Erythroblast (primary cell): ENCODE data around the gene SH3YL1.

Experiments used
- DNase-seq, 2 experiments: peaks; one replicate each; lab custom pipeline; 2025; lab: John Stamatoyannopoulos, UW
- GATA1 ChIP-seq: IDR thresholded peaks from 2 replicates; pipeline ENCODE4 v1.6.1; 2011; ENCODE audit warnings: low read depth, mild to moderate bottlenecking, control low read depth, low read length, moderate library complexity
- POLR2A ChIP-seq: IDR thresholded peaks from 2 replicates; pipeline ENCODE4 v1.6.1; 2011; ENCODE audit warnings: mild to moderate bottlenecking, low read length

SH3YL1 gene

DNA sequence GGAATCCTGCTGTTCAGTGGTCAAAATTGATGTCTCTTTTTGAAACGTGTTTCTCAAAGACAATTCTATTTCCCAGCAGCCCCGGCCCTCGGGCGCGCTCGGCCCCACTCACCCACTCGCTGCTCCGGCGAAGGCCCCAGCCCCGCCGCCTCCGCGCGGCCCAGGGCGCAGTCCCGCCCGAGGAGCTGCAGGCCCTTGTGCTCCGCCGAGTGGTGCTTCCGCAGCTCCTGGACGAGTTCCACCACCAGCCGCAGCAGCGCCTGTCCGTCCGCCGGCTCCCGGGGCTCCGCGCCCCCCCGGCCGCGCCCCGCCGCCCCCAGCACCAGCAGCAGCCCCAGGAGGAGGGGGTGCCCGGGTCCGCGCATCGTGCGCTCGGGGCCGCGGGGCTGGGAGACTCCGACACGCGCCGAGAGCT lies 23.6 kb upstream of the SH3YL1 start:
- peak; percentile 4 to 29 for DNase-seq

DNA sequence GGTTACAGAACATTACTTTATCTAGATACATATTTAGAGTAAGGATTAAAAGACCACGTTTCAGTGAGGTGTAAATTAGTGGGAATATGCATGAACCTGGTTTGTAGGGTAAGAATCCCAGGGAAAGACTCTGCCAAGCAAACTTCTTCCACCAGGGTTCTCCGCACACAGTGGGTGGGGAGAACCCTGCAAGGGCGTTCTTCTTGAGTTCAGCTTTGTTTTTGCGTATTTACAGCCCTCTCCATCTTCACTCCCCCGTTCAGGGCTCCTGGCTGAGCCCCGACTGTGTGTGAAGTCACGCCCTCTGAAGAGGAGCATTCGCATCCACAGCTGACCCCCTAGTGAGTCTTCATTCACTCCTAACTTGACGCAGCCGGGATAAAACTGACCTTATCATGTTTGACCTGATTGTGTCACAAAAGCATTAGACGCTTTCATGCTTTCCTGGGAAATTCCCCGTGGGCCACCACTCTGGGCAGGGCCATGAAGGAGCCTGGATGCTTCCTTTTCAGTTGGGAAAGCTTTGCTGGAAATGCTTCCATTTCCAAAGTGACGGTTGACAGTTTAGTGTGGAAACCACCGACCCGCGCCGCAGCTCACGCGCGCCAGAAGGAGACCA lies 23.1 kb upstream of the SH3YL1 start:
- TF ChIP-seq POLR2A: no peak
- no peak for TF ChIP-seq GATA1
- no peak for DNase-seq

More for the DNA sequence above, 23.6 kb upstream of the SH3YL1 start:
- TF ChIP-seq GATA1 (no peak), POLR2A (no peak)

DNA sequence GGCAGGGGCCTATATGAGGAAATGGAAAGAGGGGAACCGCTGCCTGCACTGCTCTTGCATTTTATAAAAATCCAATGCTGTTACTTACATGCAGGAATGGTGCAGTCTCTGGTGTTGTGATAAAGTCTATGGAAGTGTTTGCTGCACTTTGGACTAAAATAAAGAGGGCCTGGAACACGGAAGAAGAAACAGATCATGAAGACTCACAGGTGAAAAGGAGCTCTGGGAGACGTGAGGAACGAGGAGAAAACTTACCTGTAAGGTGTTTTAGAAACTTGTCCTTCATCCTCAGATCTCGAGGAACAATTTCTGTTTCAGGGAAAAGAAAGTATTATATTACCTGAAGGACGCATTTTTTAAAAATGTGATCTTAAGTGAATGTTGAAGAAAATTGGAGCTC lies 22.2 kb upstream of the SH3YL1 start:
- TF ChIP-seq GATA1: no peak
- no peak for TF ChIP-seq POLR2A
- no peak for DNase-seq

DNA sequence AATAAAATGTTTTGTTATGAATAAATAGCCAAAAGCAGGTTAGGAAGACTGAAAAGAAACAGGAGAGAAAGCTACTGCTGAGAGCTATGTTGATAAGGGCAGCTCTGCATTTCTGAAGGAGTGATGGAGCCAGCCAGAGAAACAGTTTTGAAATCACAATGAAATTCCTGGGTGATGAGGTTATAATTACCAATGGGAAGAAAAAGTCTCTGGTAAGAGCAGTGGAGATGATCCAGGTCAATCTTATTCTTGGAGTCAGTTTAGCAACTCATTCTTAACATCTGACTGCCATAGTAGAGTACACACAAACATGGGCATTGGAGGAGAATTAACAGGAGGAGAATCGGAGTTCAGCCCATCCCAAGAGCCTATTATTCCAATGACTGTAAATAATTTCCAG lies 21.7 kb upstream of the SH3YL1 start:
- DNase-seq: no peak
- TF ChIP-seq POLR2A (no peak), GATA1 (no peak)

DNA sequence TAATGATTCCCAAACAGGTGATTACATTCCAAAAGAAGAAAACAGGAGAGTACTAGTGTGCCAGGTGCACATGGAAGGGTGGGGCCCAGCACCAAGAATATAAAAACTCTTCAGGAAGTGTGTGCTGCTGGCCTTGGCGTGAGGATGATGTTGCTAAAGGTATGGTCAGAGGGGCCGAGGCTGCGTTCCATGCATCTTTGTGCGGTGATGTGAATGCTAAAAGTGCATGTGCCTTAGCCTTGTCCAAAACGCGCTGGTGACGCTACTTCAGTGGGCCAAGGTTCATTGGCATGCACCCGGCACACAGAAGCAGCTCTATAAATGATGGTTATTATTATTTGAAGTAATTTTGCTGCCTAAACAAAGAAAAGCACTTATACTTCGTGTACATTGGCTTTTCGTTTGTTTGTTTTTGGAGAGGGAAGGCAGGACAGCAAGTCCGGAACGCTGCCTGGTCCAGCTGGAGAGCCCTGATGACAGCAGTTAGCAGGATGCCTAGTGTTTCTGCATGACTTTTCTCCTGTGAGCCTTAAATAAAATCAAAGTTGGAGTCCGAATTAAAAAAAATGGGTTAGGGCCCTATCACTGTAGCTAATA lies 21.2 kb upstream of the SH3YL1 start:
- TF ChIP-seq GATA1: no peak
- no peak for TF ChIP-seq POLR2A
- DNase-seq: no peak

DNA sequence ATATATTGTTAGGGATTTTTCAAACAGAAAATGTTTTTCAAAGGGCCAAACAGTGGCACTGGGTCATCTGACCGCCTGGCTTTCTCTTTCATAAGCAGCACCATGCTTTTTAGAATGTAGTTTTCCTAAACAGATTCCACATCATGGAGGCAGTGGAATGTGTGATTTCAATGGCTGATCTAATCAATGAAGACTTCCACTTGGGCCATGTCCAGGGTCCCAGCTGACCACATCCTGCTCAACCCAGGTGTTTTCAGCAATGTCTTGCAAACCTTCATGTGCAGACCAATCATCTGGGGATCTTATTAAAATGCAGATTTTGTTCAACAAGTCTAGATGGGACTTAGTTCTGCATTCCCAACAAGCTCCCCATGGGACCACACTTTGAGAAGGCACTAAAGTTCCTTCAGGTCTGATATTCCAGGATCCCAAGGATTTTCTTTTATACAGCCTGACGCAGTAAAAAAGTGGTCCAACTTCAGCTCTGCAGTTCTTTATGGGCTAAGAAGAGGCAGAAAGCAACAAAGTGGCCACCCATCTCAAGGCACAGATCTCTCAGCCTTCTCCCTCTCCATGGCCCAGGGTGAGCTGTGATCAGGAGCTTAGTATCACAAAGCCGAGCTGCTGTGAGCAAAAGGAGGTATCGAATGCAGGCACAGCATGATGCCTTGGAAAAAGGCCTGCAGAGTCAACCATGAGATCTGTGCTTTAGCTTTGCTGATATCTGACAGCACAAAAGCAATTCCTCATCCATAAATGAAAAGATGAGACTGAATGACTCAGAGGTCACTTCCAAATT lies 20.4 kb upstream of the SH3YL1 start:
- TF ChIP-seq GATA1 (no peak), POLR2A (no peak)
- DNase-seq: no peak

DNA sequence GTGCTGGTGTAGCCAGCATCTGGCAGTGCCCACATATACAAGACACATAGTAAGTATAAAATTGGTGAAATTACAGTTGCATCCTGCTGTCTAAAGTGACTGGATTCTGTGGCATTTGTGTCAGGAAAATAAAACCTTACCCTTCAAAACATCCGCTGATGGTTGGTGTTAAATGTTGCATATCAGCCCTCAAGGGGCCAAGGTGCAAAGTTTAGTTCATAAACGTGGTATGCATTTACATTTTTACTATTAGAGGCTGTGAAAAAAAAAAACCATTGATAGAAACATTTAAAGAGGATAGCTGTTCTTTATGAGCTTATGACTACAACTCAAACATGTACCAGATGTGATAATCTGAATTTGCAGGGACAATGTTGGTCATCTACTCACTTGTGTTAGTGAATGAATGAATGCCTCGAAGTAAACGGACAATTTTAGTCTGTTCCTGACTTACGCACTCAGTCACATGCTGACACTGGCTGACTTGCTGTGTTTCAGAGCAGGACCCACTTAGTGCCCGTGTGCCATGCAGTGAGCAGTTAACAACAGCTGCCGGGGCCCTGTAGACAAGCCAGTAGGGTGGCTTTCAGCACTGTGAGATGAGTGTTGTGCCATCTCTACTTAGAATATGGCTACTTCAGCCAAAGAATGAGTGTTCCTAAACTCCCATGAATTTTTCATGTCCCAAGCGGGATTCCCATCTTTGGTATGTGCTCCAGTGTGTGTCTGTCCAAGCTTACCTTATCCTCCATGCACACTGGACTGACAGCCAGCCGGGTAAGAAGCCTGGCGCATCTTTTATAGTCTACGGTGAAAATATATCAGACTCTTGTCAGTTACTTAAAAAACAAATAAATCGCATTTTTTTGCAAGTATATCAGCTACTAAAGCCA lies 18.8 kb upstream of the SH3YL1 start:
- no peak for TF ChIP-seq GATA1
- TF ChIP-seq POLR2A: no peak
- DNase-seq: no peak

GRCh38 chr2:281381-281780 lies 17.5 kb upstream of the SH3YL1 start:
- TF ChIP-seq GATA1 (no peak), POLR2A (no peak)
- DNase-seq: no peak

DNA sequence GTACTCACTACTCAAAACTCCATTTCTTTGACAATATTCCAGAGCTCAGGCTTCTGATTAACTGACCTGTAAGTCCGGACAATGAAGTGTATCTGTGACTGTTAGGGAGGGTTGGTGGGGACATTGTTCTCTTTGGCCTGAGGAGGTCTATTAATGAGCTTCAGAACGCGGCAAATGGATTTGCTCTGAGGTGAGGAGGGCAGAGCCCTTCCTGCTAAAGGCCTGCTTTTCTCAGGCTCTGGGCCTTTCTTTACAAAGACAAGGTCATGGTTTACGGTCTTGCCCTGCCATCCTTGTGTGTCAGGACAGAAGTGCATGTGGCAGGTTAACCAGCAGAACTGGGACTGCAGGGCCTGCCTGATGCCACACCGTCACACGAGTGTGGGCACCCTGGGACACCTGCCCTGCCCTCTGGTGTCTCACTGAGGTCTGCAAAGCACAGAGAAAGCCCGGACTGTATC lies 16.8 kb upstream of the SH3YL1 start:
- TF ChIP-seq GATA1 (no peak), POLR2A (no peak)
- DNase-seq: no peak

DNA sequence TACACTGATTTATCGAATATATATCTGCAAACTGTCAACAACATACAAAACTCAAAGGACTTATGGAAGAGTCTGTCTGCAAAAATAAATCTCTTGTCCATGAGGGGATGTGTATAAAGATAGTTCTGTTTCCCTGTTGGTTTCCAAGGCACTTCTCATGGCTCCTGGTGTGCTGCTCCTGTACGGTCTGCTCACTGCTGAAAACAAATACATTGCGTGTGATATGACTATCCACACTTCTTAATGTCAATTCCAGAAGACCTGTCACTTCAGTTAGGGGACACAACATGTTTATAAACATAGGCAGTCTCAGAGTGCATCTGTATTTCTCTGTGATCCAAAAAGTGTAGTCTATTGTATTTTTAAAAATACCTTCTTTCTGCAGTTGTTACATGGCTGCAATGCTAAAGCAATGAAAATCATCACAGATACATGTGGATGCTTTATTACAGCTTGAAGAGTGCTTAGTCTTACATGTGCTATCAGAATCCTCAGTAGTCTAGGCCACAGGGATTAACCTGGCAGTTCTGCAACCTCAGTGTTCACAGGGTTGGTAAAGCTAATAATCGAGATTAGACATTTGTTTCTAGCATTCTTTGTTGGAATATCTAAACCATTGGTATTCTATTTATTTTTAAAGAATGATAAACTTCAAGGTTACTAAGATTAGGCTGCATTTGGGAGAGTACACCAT lies 16.3 kb upstream of the SH3YL1 start:
- no peak for TF ChIP-seq GATA1
- no peak for TF ChIP-seq POLR2A
- no peak for DNase-seq

DNA sequence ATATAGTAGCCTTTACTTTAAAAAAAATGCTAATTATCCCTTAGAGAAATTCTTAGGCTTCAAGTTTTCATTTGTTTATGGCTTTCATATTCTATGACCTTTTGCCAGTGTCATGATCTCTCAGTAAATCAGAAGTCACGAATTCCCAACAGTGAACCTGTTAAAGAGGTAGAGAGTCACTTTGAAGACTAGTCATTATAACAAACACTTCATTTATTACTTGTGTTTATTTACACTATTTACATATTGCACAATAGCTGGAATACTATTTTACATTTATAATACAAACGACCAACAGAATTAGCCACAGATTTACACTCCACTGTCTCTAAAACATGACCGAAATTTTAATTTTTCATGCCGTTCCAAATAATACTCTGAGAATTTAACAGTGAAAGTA lies 15.5 kb upstream of the SH3YL1 start:
- no peak for DNase-seq
- no peak for TF ChIP-seq GATA1
- TF ChIP-seq POLR2A: no peak

DNA sequence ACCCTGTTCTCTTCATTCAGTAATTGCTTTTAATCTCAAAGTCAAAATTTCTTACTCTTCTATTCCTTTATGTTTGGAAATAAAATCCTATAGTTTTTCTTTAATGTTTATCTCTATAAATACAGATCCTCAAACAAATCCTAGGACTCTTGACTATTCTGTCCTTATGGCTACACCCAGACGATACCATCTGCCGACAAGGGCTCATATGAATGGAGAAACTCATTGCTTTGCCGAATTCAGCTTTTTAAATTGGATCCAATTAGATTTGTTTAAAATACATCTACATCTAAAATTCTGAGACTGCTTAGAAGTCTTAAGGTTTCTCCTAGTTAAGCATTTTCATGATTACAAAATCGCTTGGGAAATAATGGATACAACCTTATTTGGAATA lies 15.1 kb upstream of the SH3YL1 start:
- TF ChIP-seq GATA1: no peak
- TF ChIP-seq POLR2A: no peak
- no peak for DNase-seq
